Fibroblast of lung (primary cell): ENCODE data around the gene LINC01488. TPM values are rescaled to one million over a fixed set of nuclear protein-coding genes. Genes with fewer than 3 reads are reported as not detected.
A peak's percentile ranks its signal among the peaks of the same experiment; 100 is the strongest.

Source experiments
- DNase-seq, 2 donors: peaks; one replicate each; pipeline versions ENCODE4 v3.0.0 to v3.0.0-alpha.2; 2010; ENCODE audit warnings: low read depth in 2 of 2
- H2AFZ ChIP-seq: 2 replicates; pipeline ENCODE4 v1.5.1; 2012; ENCODE audit warnings: low read length, control low read depth, inconsistent platforms
- H3K27ac ChIP-seq: 2 replicates; pipeline ENCODE4 v1.5.1; 2011; ENCODE audit warnings: low read length, control low read depth; ENCODE audit not compliant: insufficient read depth
- H3K27me3 ChIP-seq: 2 replicates; pipeline ENCODE4 v1.5.1; 2011; ENCODE audit warnings: mild to moderate bottlenecking, low read length; ENCODE audit not compliant: control insufficient read depth, insufficient read depth
- H3K36me3 ChIP-seq: 2 replicates; pipeline ENCODE4 v1.5.1; 2011; ENCODE audit warnings: low read length; ENCODE audit not compliant: control insufficient read depth, insufficient read depth
- H3K4me1 ChIP-seq: 2 replicates; pipeline ENCODE4 v1.5.1; 2011; ENCODE audit warnings: low read length; ENCODE audit not compliant: control insufficient read depth, insufficient read depth; ENCODE audit errors: extremely low read depth
- H3K4me2 ChIP-seq: 2 replicates; pipeline ENCODE4 v1.5.1; 2011; ENCODE audit warnings: low read length, control low read depth; ENCODE audit not compliant: insufficient read depth; ENCODE audit errors: extremely low read depth
- H3K4me3 ChIP-seq, 4 experiments: fragments of 200-600 bp in 1 of 4; sonication (generic) in 1 of 4; replicated peaks in 1 of 4; 2 replicates each; pipeline ENCODE4 v1.5.1; 2011 to 2016; ENCODE audit warnings: low read length in 4 of 4, low read depth in 3 of 4, mild to moderate bottlenecking in 3 of 4, control low read depth in 2 of 4, inconsistent platforms in 1 of 4, mixed read lengths in 1 of 4; ENCODE audit not compliant: insufficient read depth in 1 of 4; ENCODE audit errors: control extremely low read depth in 1 of 4
- H3K79me2 ChIP-seq: 2 replicates; pipeline ENCODE4 v1.5.1; 2012; ENCODE audit warnings: mild to moderate bottlenecking, low read length, inconsistent platforms; ENCODE audit not compliant: control insufficient read depth, insufficient read depth
- H3K9ac ChIP-seq: 2 replicates; pipeline ENCODE4 v1.5.1; 2011; ENCODE audit warnings: mild to moderate bottlenecking, low read length, control low read depth; ENCODE audit not compliant: insufficient read depth
- H3K9me3 ChIP-seq: 2 replicates; pipeline ENCODE4 v1.5.1; 2012; ENCODE audit warnings: low read depth, low read length; ENCODE audit not compliant: control insufficient read depth, insufficient read depth
- H4K20me1 ChIP-seq: 2 replicates; pipeline ENCODE4 v1.5.1; 2011; ENCODE audit warnings: low read length; ENCODE audit not compliant: control insufficient read depth, insufficient read depth; ENCODE audit errors: extremely low read depth
- CTCF ChIP-seq, 2 donors: IDR thresholded peaks in 1 of 2; conservative IDR thresholded peaks in 1 of 2; 1 replicate in 1 of 2; 2 replicates in 1 of 2; pipeline ENCODE4 v1.5.1; 2011 to 2012; ENCODE audit warnings: low read length in 2 of 2, control low read depth in 1 of 2, inconsistent platforms in 1 of 2, low read depth in 1 of 2, mild to moderate bottlenecking in 1 of 2
- EZH2 ChIP-seq: IDR thresholded peaks from 2 replicates; pipeline ENCODE4 v1.5.1; 2012; ENCODE audit warnings: low read length, control low read depth, mild to moderate bottlenecking; ENCODE audit errors: missing control alignments
- polyA plus RNA-seq, 2 donors: library from polyadenylated mRNA; depleted of rRNA in 1 of 2; stranded (reverse) in 1 of 2; unstranded in 1 of 2; fragments of >200 nt; gene quantifications; 2 replicates each; pipeline ENCODE4 v1.2.1, GENCODE V29; 2011 to 2012; ENCODE audit warnings: missing spikeins in 1 of 2
- total RNA-seq: library from RNA; depleted of rRNA; stranded (reverse); fragments of >200 nt; gene quantifications from 2 replicates; pipeline ENCODE4 v1.2.1, GENCODE V29; 2014

Gene LINC01488
- total and polyA plus RNA-seq, 2 donors (not counting 1 experiment from before 2014, with no cell fraction given) = not detected

- H3K9me3 ChIP-seq = no peaks in the 10 kb centered on the region
- H3K27me3 ChIP-seq = no peaks in the 10 kb centered on the region
- no peaks in the 10 kb centered on the region for H4K20me1 ChIP-seq
- peak overlapping the region; percentile 59 for H3K4me2 ChIP-seq
- H3K79me2 ChIP-seq = no peaks in the 10 kb centered on the region
- DNase-seq = peak in 1 of 2 donors; percentile 51
- H3K4me1 ChIP-seq = peaks cover 27% of the 10 kb centered on the region
- no peak overlapping the region for H2AFZ ChIP-seq
- no peaks in the 10 kb centered on the region for H3K36me3 ChIP-seq
- peak overlapping the region; percentile 82 for H3K9ac ChIP-seq
- peak overlapping the region; percentile 86 for H3K27ac ChIP-seq
- TF ChIP-seq EZH2 (no peak), CTCF (conservative IDR thresholded peaks at IDR 0.05 in 1 of 2, IDR thresholded peaks at IDR 0.05 in 1 of 2; ENCODE audit: low read depth in 1 of 2, low read length in 2 of 2) (no peak)
- H3K4me3 ChIP-seq = peak overlapping the region in 2 of 4 experiments; percentile 2 to 50
Observed at GRCh38 chr11:69443968-69444364, 37.5 kb upstream of the LINC01488 start.

GRCh38 chr11:69444381-69445130 is 36.9 kb upstream of the LINC01488 start:
- Histone ChIP-seq H3K36me3 (no peaks in the 10 kb centered on the region), H3K27me3 (no peaks in the 10 kb centered on the region), H3K79me2 (no peaks in the 10 kb centered on the region), H2AFZ (no peak overlapping the region), H3K9ac (no peak overlapping the region), H3K4me3 (peak overlapping the region in 1 of 4 experiments; percentile 50), H3K27ac (peak overlapping the region; percentile 86), H3K9me3 (no peaks in the 10 kb centered on the region), H3K4me1 (peaks cover 32% of the 10 kb centered on the region), H3K4me2 (peak overlapping the region; percentile 59), H4K20me1 (no peaks in the 10 kb centered on the region)
- no peak for TF ChIP-seq EZH2
- peak; percentile 19 to 23 for TF ChIP-seq CTCF (conservative IDR thresholded peaks at IDR 0.05 in 1 of 2, IDR thresholded peaks at IDR 0.05 in 1 of 2; ENCODE audit: low read depth in 1 of 2, low read length in 2 of 2)
- peak; percentile 90 to 94 for DNase-seq

- TF ChIP-seq EZH2 (no peak), CTCF (conservative IDR thresholded peaks at IDR 0.05 in 1 of 2, IDR thresholded peaks at IDR 0.05 in 1 of 2; ENCODE audit: low read depth in 1 of 2, low read length in 2 of 2) (no peak)
- H3K4me1 ChIP-seq = peaks cover 35% of the 10 kb centered on the region
Observed at GRCh38 chr11:69445131-69445470, 36.4 kb upstream of the LINC01488 start.

More at GRCh38 chr11:69445131-69445470, 36.4 kb upstream of the LINC01488 start:
- no peaks in the 10 kb centered on the region for H3K36me3 ChIP-seq
- no peak overlapping the region for H3K4me2 ChIP-seq
- H3K4me3 ChIP-seq = no peak overlapping the region
- no peaks in the 10 kb centered on the region for H3K9me3 ChIP-seq
- no peaks in the 10 kb centered on the region for H4K20me1 ChIP-seq
- peak overlapping the region; percentile 86 for H3K27ac ChIP-seq
- no peak for DNase-seq
- H3K9ac ChIP-seq = no peak overlapping the region
- H2AFZ ChIP-seq = no peak overlapping the region
- no peaks in the 10 kb centered on the region for H3K27me3 ChIP-seq
- H3K79me2 ChIP-seq = no peaks in the 10 kb centered on the region
